Body of pancreas (tissue), 4 donors: ENCODE results near the gene NOL12. TPM values are rescaled to one million over a fixed set of nuclear protein-coding genes. Genes with fewer than 3 reads are reported as not detected.

Experiments used
- ATAC-seq: fragments of 150-250 bp; one replicate; pipeline ENCODE4 v1.9.1; 2016
- DNase-seq, 4 donors: peaks; one replicate each; pipeline ENCODE4 v3.0.0-alpha.2; 2019
- H3K27ac ChIP-seq, 4 donors: fragments of 200-600 bp; sonication (generic); 1 replicate in 3 of 4; 2 replicates in 1 of 4; pipeline versions ENCODE4 v1.5.1 to v1.6.1; 2016 to 2019; ENCODE audit warnings: mild to moderate bottlenecking in 1 of 4, mixed read lengths in 1 of 4, moderate library complexity in 1 of 4
- H3K27me3 ChIP-seq, 2 donors: fragments of 200-600 bp; sonication (generic); one replicate each; pipeline ENCODE4 v1.6.0; 2016; ENCODE audit warnings: mild to moderate bottlenecking in 1 of 2
- H3K36me3 ChIP-seq, 2 donors: fragments of 200-600 bp; sonication (generic); replicated peaks in 1 of 2; 2 replicates each; pipeline ENCODE4 v1.5.1; 2016; ENCODE audit warnings: low read depth in 2 of 2; ENCODE audit not compliant: insufficient read depth in 1 of 2
- H3K4me1 ChIP-seq: fragments of 200-600 bp; sonication (generic); one replicate; pipeline ENCODE4 v1.6.0; 2016
- H3K4me3 ChIP-seq, 2 donors: fragments of 200-600 bp; sonication (generic); 1 replicate in 1 of 2; 2 replicates in 1 of 2; pipeline ENCODE4 v1.5.1; 2016 to 2019
- H3K9me3 ChIP-seq, 3 donors: fragments of 200-600 bp; sonication (generic); 1 replicate in 2 of 3; 2 replicates in 1 of 3; pipeline ENCODE4 v1.5.1; 2016
- POLR2A ChIP-seq, 3 donors: fragments of 450-650 bp; IDR thresholded peaks; one replicate each; pipeline ENCODE4 v1.6.1; 2016; ENCODE audit warnings: antibody characterized with exemption in 3 of 3, mild to moderate bottlenecking in 2 of 3
- WGBS, 2 donors: methylation state at CpG; one replicate each; pipeline ENCODE4 v1.1.5; 2017; 5-methylcytosine and 5-hydroxymethylcytosine counted together
- intact Hi-C: fragments of 100-400 bp; cut with DNase I; formaldehyde crosslinking; loops from one replicate; pipeline ENCODE4 v1.15.1; 2023
- total RNA-seq, 2 donors: library from RNA; depleted of rRNA; stranded (reverse); fragments of >200 nt; gene quantifications; one replicate each; pipeline ENCODE4 v1.1.0, GENCODE V29; 2016
- TF ChIP-seq, protein P1 (sequence below), 7 experiments: fragments of 450-650 bp in 4 of 7; fragments of 200-600 bp in 3 of 7; sonication (generic) in 3 of 7; IDR thresholded peaks; one replicate each; pipeline ENCODE4 v1.5.1; 2016 to 2019; ENCODE audit warnings: antibody characterized with exemption in 7 of 7

Gene NOL12
- total RNA-seq, 2 donors from 2014 or later, result 10.4 to 19.1 TPM

DNA sequence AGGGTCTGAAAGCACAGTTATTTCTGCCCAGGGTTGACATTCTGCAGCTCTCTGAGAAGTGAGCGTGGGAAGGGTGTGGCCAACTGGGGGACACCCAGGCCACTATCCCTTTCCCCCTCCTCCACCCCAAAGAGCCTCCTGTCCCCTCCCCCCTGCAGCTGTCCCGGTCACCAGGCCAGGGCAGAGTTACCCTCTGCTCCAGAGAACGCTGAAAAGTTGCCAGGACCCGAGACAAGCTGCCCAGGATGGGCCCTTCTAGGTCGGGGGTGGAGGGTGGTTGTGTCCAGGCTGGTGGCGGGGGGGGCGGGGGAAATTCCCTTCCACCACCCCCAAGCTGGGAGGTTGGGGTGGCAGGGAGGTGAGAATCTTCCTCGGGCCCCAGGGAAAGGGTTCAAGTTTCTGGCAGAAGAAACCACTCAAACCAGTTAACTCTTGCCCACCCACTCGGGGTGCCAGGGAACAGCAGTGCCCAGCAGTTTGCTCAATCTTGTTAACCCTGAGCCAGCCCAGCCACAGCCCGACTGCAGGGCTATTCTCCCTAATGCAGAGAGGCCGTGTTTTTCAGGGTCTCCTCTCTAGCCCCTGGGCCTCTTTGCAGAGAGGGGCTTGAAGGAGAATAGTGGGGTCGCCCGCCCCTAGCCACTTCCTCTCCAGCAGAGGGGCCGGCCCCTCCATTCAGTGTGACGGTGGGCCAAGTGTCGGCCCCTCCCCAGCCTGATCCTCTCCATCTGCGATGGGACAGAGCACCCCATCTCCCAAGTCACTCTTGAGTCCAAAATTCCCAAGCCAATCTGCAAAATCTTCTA lies 10.0 kb upstream of the NOL12 start:
- H3K4me1 ChIP-seq, result peaks cover 35% of the 10 kb centered on the region
- intact Hi-C loops, result no loop called here
- peak overlapping the region; percentile 75 to 88 (median 82) for H3K27ac ChIP-seq
- 0 to 10% methylated on average over 2 to 17 of the region's 17 CpGs for whole genome bisulfite sequencing, 2 donors
- no peak for TF ChIP-seq POLR2A (IDR thresholded peaks at IDR 0.05)
- TF ChIP-seq, protein P1, sequence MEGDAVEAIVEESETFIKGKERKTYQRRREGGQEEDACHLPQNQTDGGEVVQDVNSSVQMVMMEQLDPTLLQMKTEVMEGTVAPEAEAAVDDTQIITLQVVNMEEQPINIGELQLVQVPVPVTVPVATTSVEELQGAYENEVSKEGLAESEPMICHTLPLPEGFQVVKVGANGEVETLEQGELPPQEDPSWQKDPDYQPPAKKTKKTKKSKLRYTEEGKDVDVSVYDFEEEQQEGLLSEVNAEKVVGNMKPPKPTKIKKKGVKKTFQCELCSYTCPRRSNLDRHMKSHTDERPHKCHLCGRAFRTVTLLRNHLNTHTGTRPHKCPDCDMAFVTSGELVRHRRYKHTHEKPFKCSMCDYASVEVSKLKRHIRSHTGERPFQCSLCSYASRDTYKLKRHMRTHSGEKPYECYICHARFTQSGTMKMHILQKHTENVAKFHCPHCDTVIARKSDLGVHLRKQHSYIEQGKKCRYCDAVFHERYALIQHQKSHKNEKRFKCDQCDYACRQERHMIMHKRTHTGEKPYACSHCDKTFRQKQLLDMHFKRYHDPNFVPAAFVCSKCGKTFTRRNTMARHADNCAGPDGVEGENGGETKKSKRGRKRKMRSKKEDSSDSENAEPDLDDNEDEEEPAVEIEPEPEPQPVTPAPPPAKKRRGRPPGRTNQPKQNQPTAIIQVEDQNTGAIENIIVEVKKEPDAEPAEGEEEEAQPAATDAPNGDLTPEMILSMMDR (IDR thresholded peaks at IDR 0.05), result no peak
- H3K27me3 ChIP-seq, result no peaks in the 10 kb centered on the region
- peak; percentile 5 for ATAC-seq
- H3K4me3 ChIP-seq, result peak overlapping the region in 1 of 2 donors; percentile 19
- no peaks in the 10 kb centered on the region for H3K9me3 ChIP-seq
- H3K36me3 ChIP-seq, result no peaks in the 10 kb centered on the region
- peak; percentile 29 to 65 (median 48) for DNase-seq

DNA sequence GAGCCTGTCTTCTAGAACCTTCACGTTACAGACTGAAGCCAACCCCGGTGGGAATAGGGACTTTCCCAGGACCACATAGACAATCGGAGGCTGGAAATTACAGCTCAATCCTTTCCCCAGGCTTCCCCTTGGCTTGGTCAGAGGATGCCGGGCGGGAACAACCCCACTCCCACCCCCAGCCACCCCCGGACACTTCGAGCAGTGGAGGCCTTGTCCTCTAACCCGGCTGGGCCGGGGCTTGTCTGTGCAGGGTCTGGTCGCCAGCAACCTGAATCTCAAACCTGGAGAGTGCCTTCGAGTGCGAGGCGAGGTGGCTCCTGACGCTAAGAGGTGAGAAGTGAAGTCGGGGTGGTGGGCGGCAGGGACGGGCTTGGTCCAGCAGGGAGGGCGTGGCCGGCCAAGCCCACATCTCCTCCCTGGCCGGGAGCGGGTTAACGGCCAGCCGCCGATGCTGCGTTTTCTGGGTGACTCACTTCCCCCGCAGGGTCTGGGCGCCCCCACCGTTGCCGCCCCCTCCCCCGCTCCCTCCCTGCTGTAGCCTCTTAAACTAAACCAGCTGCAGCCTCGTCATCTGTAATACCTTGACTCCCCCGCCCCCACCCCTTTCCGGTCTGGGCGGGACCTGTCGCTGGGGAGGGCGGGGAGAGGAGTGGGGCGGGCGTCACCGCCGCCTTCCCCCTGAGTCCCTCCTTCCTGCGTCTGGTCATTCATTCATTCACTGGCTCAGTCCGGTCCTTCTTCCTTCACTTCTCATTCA lies 9.2 kb upstream of the NOL12 start:
- no peaks in the 10 kb centered on the region for H3K36me3 ChIP-seq
- peak overlapping the region; percentile 6 to 19 for H3K4me3 ChIP-seq
- peaks cover 42% of the 10 kb centered on the region for H3K4me1 ChIP-seq
- ATAC-seq (peak; percentile 72), DNase-seq (peak; percentile 86 to 91 (median 88))
- intact Hi-C loops, result no loop called here
- TF ChIP-seq, protein P1 (IDR thresholded peaks at IDR 0.05), result no peak
- peak in 2 of 3 donors; percentile 52 to 63 for TF ChIP-seq POLR2A (IDR thresholded peaks at IDR 0.05)
- H3K27ac ChIP-seq, result peak overlapping the region; percentile 75 to 88 (median 82)
- no peaks in the 10 kb centered on the region for H3K27me3 ChIP-seq
- no peaks in the 10 kb centered on the region for H3K9me3 ChIP-seq
- WGBS, 2 donors, result 2 to 3% methylated on average over 14 to 35 of the region's 42 CpGs

DNA sequence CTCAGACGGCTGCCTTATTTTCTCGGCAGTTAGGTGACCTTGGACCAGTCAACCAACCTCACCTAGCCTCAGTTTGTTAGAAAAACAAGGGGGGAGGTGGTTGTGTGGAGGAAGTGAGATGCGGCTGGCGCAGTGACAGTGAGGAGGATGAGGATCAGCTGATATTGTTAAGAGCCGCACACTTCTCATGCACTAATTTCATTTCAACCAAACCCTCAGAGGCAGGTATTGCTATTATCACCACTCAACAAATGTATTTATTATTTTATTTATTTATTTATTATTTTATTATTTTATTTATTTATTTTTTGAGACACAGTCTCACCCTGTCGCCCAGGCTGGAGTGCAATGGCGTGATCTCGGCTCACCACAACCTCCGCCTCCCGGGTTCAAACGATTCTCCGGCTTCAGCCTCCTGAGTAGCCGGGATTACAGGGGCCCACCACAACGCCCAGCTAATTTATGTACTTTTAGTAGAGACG lies 8.6 kb upstream of the NOL12 start:
- Histone ChIP-seq H3K36me3 (no peaks in the 10 kb centered on the region), H3K27me3 (no peaks in the 10 kb centered on the region), H3K9me3 (no peaks in the 10 kb centered on the region), H3K4me1 (peaks cover 42% of the 10 kb centered on the region), H3K27ac (peak overlapping the region; percentile 75 to 88 (median 82)), H3K4me3 (peak overlapping the region in 1 of 2 donors; percentile 19)
- no peak for TF ChIP-seq POLR2A (IDR thresholded peaks at IDR 0.05)
- TF ChIP-seq, protein P1 (IDR thresholded peaks at IDR 0.05), result no peak
- no peak for ATAC-seq
- no peak for DNase-seq
- intact Hi-C loops, result no loop called here
- WGBS, 2 donors, result 45 to 47% methylated on average over 15 of the region's 15 CpGs

DNA sequence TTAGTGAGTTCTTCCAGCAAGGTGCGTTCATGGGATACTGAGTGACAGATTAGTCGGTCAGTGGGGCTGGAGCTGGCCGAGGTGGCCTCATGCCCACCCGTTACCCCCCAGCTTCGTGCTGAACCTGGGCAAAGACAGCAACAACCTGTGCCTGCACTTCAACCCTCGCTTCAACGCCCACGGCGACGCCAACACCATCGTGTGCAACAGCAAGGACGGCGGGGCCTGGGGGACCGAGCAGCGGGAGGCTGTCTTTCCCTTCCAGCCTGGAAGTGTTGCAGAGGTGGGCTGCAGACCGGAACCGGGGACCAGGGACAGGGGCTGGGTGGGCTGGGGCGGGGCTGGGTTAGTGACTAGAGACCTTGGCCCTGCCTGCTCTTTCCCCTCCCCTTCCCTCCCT lies 7.8 kb upstream of the NOL12 start:
- H3K36me3 ChIP-seq, result no peaks in the 10 kb centered on the region
- H3K27ac ChIP-seq, result no peak overlapping the region
- H3K4me1 ChIP-seq, result peaks cover 42% of the 10 kb centered on the region
- 59 to 70% methylated on average over 8 to 9 of the region's 18 CpGs for WGBS, 2 donors
- ATAC-seq (no peak), DNase-seq (no peak)
- no peaks in the 10 kb centered on the region for H3K9me3 ChIP-seq
- H3K4me3 ChIP-seq, result no peak overlapping the region
- no peak for TF ChIP-seq POLR2A (IDR thresholded peaks at IDR 0.05)
- TF ChIP-seq, protein P1 (IDR thresholded peaks at IDR 0.05), result no peak
- H3K27me3 ChIP-seq, result no peaks in the 10 kb centered on the region
- intact Hi-C loops, result no loop called here
